H9 (cell line): ENCODE measurements around the gene TMIGD2. TPM values are rescaled to one million over a fixed set of nuclear protein-coding genes. Genes with fewer than 3 reads are reported as not detected.
"Not testable (repeated sequence)": the region's sequence is repeated elsewhere in the genome, so short reads cannot be mapped to it uniquely, and the experiment has no call there.

Source experiments
- DNase-seq: peaks from one replicate; pipeline ENCODE4 v3.0.0-alpha.2; 2017
- H2AFZ ChIP-seq: one replicate; pipeline ENCODE4 v1.6.1; 2013; ENCODE audit warnings: mild to moderate bottlenecking, low read length, control low read depth, moderate library complexity
- H2AK5ac ChIP-seq: 2 replicates; pipeline ENCODE4 v1.6.1; 2013; ENCODE audit warnings: low read length, control low read depth, mixed read lengths; ENCODE audit not compliant: insufficient read length
- H2BK120ac ChIP-seq: one replicate; pipeline ENCODE4 v1.6.1; 2013; ENCODE audit warnings: low read depth, mild to moderate bottlenecking, low read length, control low read depth, inconsistent platforms; ENCODE audit not compliant: poor library complexity, severe bottlenecking
- H2BK12ac ChIP-seq: 2 replicates; pipeline ENCODE4 v1.6.1; 2013; ENCODE audit warnings: low read length, control low read depth, mixed read lengths, low read depth; ENCODE audit not compliant: insufficient read length
- H2BK15ac ChIP-seq: 2 replicates; pipeline ENCODE4 v1.6.1; 2013; ENCODE audit warnings: low read depth, low read length, control low read depth
- H2BK20ac ChIP-seq: one replicate; pipeline ENCODE4 v1.6.1; 2013; ENCODE audit warnings: low read depth, mild to moderate bottlenecking, low read length, control low read depth, inconsistent platforms; ENCODE audit not compliant: poor library complexity, severe bottlenecking
- H2BK5ac ChIP-seq: 2 replicates; pipeline ENCODE4 v1.6.1; 2013; ENCODE audit warnings: low read length, control low read depth, mixed read lengths; ENCODE audit not compliant: insufficient read length
- H3K14ac ChIP-seq: 2 replicates; pipeline ENCODE4 v1.6.1; 2013; ENCODE audit warnings: low read length, control low read depth; ENCODE audit not compliant: insufficient read depth
- H3K18ac ChIP-seq: 2 replicates; pipeline ENCODE4 v1.6.1; 2013; ENCODE audit warnings: low read depth, mild to moderate bottlenecking, mixed read lengths, low read length, control low read depth; ENCODE audit not compliant: insufficient read length
- H3K23ac ChIP-seq: 2 replicates; pipeline ENCODE4 v1.6.1; 2013; ENCODE audit warnings: low read length, control low read depth, mixed read lengths, low read depth; ENCODE audit not compliant: insufficient read length
- H3K23me2 ChIP-seq: 2 replicates; pipeline ENCODE4 v1.6.1; 2013; ENCODE audit warnings: low read depth, mild to moderate bottlenecking, mixed read lengths, low read length, control low read depth; ENCODE audit not compliant: insufficient read length, poor library complexity, severe bottlenecking
- H3K27ac ChIP-seq: 2 replicates; pipeline ENCODE4 v1.5.1; 2013; ENCODE audit warnings: low read length, control low read depth, mixed read lengths, low read depth; ENCODE audit not compliant: insufficient read length
- H3K27me3 ChIP-seq: 2 replicates; pipeline ENCODE4 v1.6.1; 2013; ENCODE audit warnings: low read length, control low read depth, inconsistent platforms; ENCODE audit not compliant: insufficient read depth
- H3K4ac ChIP-seq: 2 replicates; pipeline ENCODE4 v1.6.1; 2013; ENCODE audit warnings: low read depth, mild to moderate bottlenecking, control low read depth, inconsistent platforms, low read length, moderate library complexity
- H3K4me1 ChIP-seq: 2 replicates; pipeline ENCODE4 v1.6.1; 2013; ENCODE audit warnings: low read length, control low read depth, inconsistent platforms; ENCODE audit not compliant: insufficient read depth
- H3K4me2 ChIP-seq: 2 replicates; pipeline ENCODE4 v1.6.1; 2013; ENCODE audit warnings: low read length, control low read depth, mixed read lengths; ENCODE audit not compliant: insufficient read length, insufficient read depth
- H3K56ac ChIP-seq: 2 replicates; pipeline ENCODE4 v1.6.1; 2013; ENCODE audit warnings: low read depth, mild to moderate bottlenecking, mixed read lengths, low read length, control low read depth; ENCODE audit not compliant: insufficient read length
- H3K79me1 ChIP-seq: 2 replicates; pipeline ENCODE4 v1.6.1; 2013; ENCODE audit warnings: low read depth, mild to moderate bottlenecking, moderate library complexity, low read length, control low read depth, inconsistent platforms; ENCODE audit not compliant: insufficient read depth, poor library complexity, severe bottlenecking
- H3K79me2 ChIP-seq: 2 replicates; pipeline ENCODE4 v1.6.1; 2013; ENCODE audit warnings: low read length, control low read depth, inconsistent platforms; ENCODE audit not compliant: insufficient read depth
- H3K9ac ChIP-seq: 2 replicates; pipeline ENCODE4 v1.6.1; 2013; ENCODE audit warnings: low read length, control low read depth, mixed read lengths; ENCODE audit not compliant: insufficient read length; ENCODE audit errors: extremely low read depth
- H3K9me3 ChIP-seq: one replicate; pipeline ENCODE4 v1.6.1; 2013; ENCODE audit warnings: low read depth, low read length, inconsistent platforms; ENCODE audit not compliant: control insufficient read depth
- H3T11ph ChIP-seq: one replicate; pipeline ENCODE4 v1.6.1; 2013; ENCODE audit warnings: mild to moderate bottlenecking, low read length, control low read depth, inconsistent platforms
- H4K20me1 ChIP-seq: one replicate; pipeline ENCODE4 v1.6.1; 2013; ENCODE audit not compliant: control insufficient read depth, insufficient read length, insufficient read depth
- H4K5ac ChIP-seq: 2 replicates; pipeline ENCODE4 v1.6.1; 2013; ENCODE audit warnings: low read depth, mild to moderate bottlenecking, mixed read lengths, low read length, control low read depth; ENCODE audit not compliant: insufficient read length
- H4K8ac ChIP-seq: replicated peaks from 2 replicates; pipeline ENCODE4 v1.6.1; 2013; ENCODE audit warnings: low read length, control low read depth, mixed read lengths, low read depth; ENCODE audit not compliant: insufficient read length
- H4K91ac ChIP-seq: 2 replicates; pipeline ENCODE4 v1.6.1; 2013; ENCODE audit warnings: low read depth, mild to moderate bottlenecking, moderate library complexity, mixed read lengths, low read length, control low read depth; ENCODE audit not compliant: insufficient read length
- H3K27ac Mint-ChIP-seq, 3 experiments: 2 replicates in 2 of 3; 3 replicates in 1 of 3; pipeline ENCODE4 v1.8.0; 2020 to 2021; ENCODE audit warnings: mixed read lengths in 3 of 3, mild to moderate bottlenecking in 1 of 3, moderate library complexity in 1 of 3
- H3K27me3 Mint-ChIP-seq: 2 replicates; pipeline ENCODE4 v1.8.0; 2021; ENCODE audit warnings: low read depth, mild to moderate bottlenecking, moderate library complexity, mixed read lengths
- H3K36me3 Mint-ChIP-seq, 3 experiments: 2 replicates in 2 of 3; 3 replicates in 1 of 3; pipeline ENCODE4 v1.8.0; 2020 to 2021; ENCODE audit warnings: low read depth in 3 of 3, mixed read lengths in 3 of 3; ENCODE audit not compliant: insufficient read depth in 1 of 3
- H3K4me1 Mint-ChIP-seq, 2 experiments: 2 replicates each; pipeline ENCODE4 v1.8.0; 2020; ENCODE audit warnings: mixed read lengths in 2 of 2
- H3K4me3 Mint-ChIP-seq, 2 experiments: 2 replicates in 1 of 2; 3 replicates in 1 of 2; pipeline ENCODE4 v1.8.0; 2020 to 2021; ENCODE audit warnings: mild to moderate bottlenecking in 2 of 2, mixed read lengths in 2 of 2, moderate library complexity in 1 of 2
- H3K9me3 Mint-ChIP-seq, 2 experiments: 2 replicates in 1 of 2; 3 replicates in 1 of 2; pipeline ENCODE4 v1.8.0; 2020; ENCODE audit warnings: mild to moderate bottlenecking in 2 of 2, mixed read lengths in 2 of 2, moderate library complexity in 1 of 2
- CTCF ChIP-seq: fragments of 200-600 bp; sonication (generic); conservative IDR thresholded peaks from 3 replicates; pipeline ENCODE4 v1.8.0; 2021; ENCODE audit warnings: antibody characterized with exemption, mild to moderate bottlenecking
- WGBS: extraction: QIAGEN DNeasy Blood & Tissue Kit; methylation state at CpG from one replicate; pipeline ENCODE4 v1.1.7; 2013; ENCODE audit warnings: missing lambda C conversion rate, low lambda C conversion rate, mixed read lengths; ENCODE audit not compliant: insufficient read length; ENCODE audit errors: extremely low coverage; 5-methylcytosine and 5-hydroxymethylcytosine counted together
- total RNA-seq: library from RNA; stranded (reverse); gene quantifications from 2 replicates; pipeline ENCODE4 v1.2.1, GENCODE V29; 2021

Gene TMIGD2
- total RNA-seq, 1 experiment from 2014 or later = 0.26 TPM

- H3K9me3 ChIP-seq = no peaks in the 10 kb centered on the region
- H3K36me3 Mint-ChIP-seq = peaks cover 17 to 63% (median 63%) of the 10 kb centered on the region in 3 experiments
- H3K14ac ChIP-seq = no peak overlapping the region
- no peak overlapping the region for H3K4me2 ChIP-seq
- no peak overlapping the region for H4K91ac ChIP-seq
- H3K27ac Mint-ChIP-seq = peak overlapping the region; percentile 8 to 79 (median 65); a peak in 3 of 7 replicates
- H3K56ac ChIP-seq = no peak overlapping the region
- H3K9me3 Mint-ChIP-seq = no peaks in the 10 kb centered on the region; a peak in 1 of 5 replicates
- no peaks in the 10 kb centered on the region for H3K23me2 ChIP-seq
- H3K23ac ChIP-seq = no peak overlapping the region
- no CpG with 5 or more reads among the region's 8 CpGs for WGBS
- H3K27me3 Mint-ChIP-seq = no peaks in the 10 kb centered on the region
- H3K18ac ChIP-seq = no peak overlapping the region
- no peaks in the 10 kb centered on the region for H3K79me2 ChIP-seq
- H2BK15ac ChIP-seq = no peak overlapping the region
- H3K27me3 ChIP-seq = no peaks in the 10 kb centered on the region
- H2BK120ac ChIP-seq = no peak overlapping the region
- TF ChIP-seq CTCF = no peak
- H3K27ac ChIP-seq = no peak overlapping the region
- H2BK5ac ChIP-seq = no peak overlapping the region
- H3K4ac ChIP-seq = no peak overlapping the region
- H2BK12ac ChIP-seq = no peak overlapping the region
- H3K9ac ChIP-seq = no peak overlapping the region
- DNase-seq = no peak
- H3K4me3 Mint-ChIP-seq = no peak overlapping the region
- no peaks in the 10 kb centered on the region for H3K4me1 ChIP-seq
- H2BK20ac ChIP-seq = no peak overlapping the region
- H3T11ph ChIP-seq = no peak overlapping the region
- H4K20me1 ChIP-seq = no peaks in the 10 kb centered on the region
- no peak overlapping the region for H4K8ac ChIP-seq
- H2AK5ac ChIP-seq = no peak overlapping the region
- no peak overlapping the region for H2AFZ ChIP-seq
- H3K79me1 ChIP-seq = no peaks in the 10 kb centered on the region
- H4K5ac ChIP-seq = no peak overlapping the region
- H3K4me1 Mint-ChIP-seq = peaks cover 0 to 2% of the 10 kb centered on the region in 2 experiments; a peak in 1 of 4 replicates
Measured at GRCh38 chr19:4350111-4350510, 47.9 kb upstream of the TMIGD2 start.

- not testable (repeated sequence) for H3K79me1 ChIP-seq, H3K4ac ChIP-seq, H2AK5ac ChIP-seq, H3K56ac ChIP-seq, H4K20me1 ChIP-seq, H3K4me3 Mint-ChIP-seq, H2BK15ac ChIP-seq, H4K8ac ChIP-seq, H3K23ac ChIP-seq, H3K4me2 ChIP-seq, H3K9me3 Mint-ChIP-seq, H3K18ac ChIP-seq, H3K27me3 Mint-ChIP-seq, H4K5ac ChIP-seq, H3K14ac ChIP-seq, H3K9ac ChIP-seq, H3T11ph ChIP-seq, DNase-seq, H3K23me2 ChIP-seq, H3K4me1 ChIP-seq, H3K9me3 ChIP-seq, H4K91ac ChIP-seq, H2AFZ ChIP-seq, H2BK5ac ChIP-seq, H3K4me1 Mint-ChIP-seq, H2BK120ac ChIP-seq, H2BK12ac ChIP-seq, H3K27ac ChIP-seq, H2BK20ac ChIP-seq, H3K79me2 ChIP-seq, H3K27me3 ChIP-seq
- peak overlapping the region in 1 of 3 experiments; percentile 48; a peak in 1 of 7 replicates for H3K27ac Mint-ChIP-seq
- peaks cover 17 to 60% (median 59%) of the 10 kb centered on the region in 3 experiments for H3K36me3 Mint-ChIP-seq
- WGBS = no CpG with 5 or more reads among the region's 16 CpGs
Measured at GRCh38 chr19:4349225-4349624, 47.0 kb upstream of the TMIGD2 start.
